ENCODE data around the gene CLN3. TPM values are rescaled to one million over a fixed set of nuclear protein-coding genes. Genes with fewer than 3 reads are reported as not detected.

Gene CLN3
- total and polyA plus RNA-seq, 2 experiments from 2014 or later: 18.1 to 31.4 TPM

DNA sequence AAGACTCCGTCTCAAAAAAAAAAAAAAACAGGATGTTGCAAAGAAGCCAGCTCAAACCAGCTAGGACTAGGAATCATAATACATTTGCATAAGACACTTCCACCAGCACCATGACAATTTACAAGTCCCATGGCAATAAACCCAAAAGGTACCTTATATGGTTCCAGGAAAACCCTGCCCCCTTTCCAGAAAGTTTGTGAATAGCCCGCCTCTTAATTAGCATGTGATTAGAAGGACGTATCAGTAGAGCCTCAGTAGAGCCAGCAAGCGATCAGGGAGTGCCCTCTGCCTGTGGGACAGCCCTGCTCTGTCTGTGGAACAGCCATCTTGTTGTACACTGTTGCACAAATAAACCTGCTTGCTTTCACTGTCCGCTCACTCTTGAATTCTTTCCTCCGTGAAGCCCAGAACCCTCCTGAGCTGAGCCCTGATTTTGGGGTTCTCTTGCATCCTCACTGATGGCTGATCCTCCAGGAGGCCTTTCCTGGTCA, 32.9 kb upstream of the CLN3 start:
- no peak for TF ChIP-seq ZNF331 (CRISPR knock-in tag; IDR thresholded peaks at IDR 0.05; ENCODE audit: low read depth)
- TF ChIP-seq EZH2 (IDR thresholded peaks at IDR 0.05; ENCODE audit: low read depth, unreplicated experiment): no peak
- TF ChIP-seq STAT1 (IDR thresholded peaks at IDR 0.05; ENCODE audit: unreplicated experiment): no peak
- Histone ChIP-seq H3K27me3 (ENCODE audit: insufficient read depth) (no peaks in the 10 kb centered on the region), H2AFZ (no peak overlapping the region), H4K20me1 (replicated peaks; ENCODE audit: insufficient read depth) (no peaks in the 10 kb centered on the region), H3K4me3 (no peak overlapping the region), H3K79me2 (replicated peaks; ENCODE audit: insufficient read depth) (no peaks in the 10 kb centered on the region), H3K36me3 (ENCODE audit: insufficient read depth) (no peaks in the 10 kb centered on the region), H3K27ac (ENCODE audit: low read depth) (no peak overlapping the region), H3K9me2 (ENCODE audit: insufficient read depth) (no peaks in the 10 kb centered on the region), H3K4me2 (no peak overlapping the region), H3F3A (replicated peaks; ENCODE audit: low read depth) (no peaks in the 10 kb centered on the region), H3K4me1 (ENCODE audit: insufficient read depth) (no peaks in the 10 kb centered on the region)
- peaks cover 5% of the 10 kb centered on the region for H3K27me3 Mint-ChIP-seq (ENCODE audit: insufficient read depth, low read depth, poor library complexity)
- no peak for DNase-seq (ENCODE audit: low spot score)
- ATAC-seq: no peak
- H3K4me3 Mint-ChIP-seq: no peak overlapping the region
- H3K9me3 Mint-ChIP-seq: peaks cover 14% of the 10 kb centered on the region; the same call in 1 of the 3 replicates
- H3K36me3 Mint-ChIP-seq (ENCODE audit: low read depth): no peaks in the 10 kb centered on the region
- no peak overlapping the region for H3K27ac Mint-ChIP-seq
- H3K4me1 Mint-ChIP-seq: no peaks in the 10 kb centered on the region

DNA sequence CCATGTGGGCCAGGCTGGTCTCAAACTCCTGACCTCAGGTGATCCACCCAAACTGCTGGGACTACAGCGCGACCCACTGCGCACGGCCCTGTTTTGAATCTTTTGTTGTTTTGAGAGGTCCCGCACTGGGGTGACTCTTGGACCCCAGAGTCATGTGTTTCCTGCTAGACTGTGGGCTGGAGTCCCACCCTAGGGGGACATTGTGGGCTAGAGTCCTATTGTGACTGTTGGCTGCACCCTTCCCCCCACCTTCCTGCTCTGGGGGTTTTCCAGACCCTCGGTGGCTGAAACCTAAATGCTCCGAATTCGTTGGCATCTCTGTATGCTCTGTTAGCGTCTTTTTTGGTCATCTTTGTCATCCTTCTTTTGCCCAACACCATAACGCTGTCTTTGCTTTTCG, 30.9 kb upstream of the CLN3 start:
- H3K27ac ChIP-seq (ENCODE audit: low read depth): no peak overlapping the region
- Mint-ChIP-seq H3K4me1 (no peaks in the 10 kb centered on the region), H3K27ac (no peak overlapping the region), H3K27me3 (ENCODE audit: insufficient read depth, low read depth, poor library complexity) (peaks cover 6% of the 10 kb centered on the region), H3K9me3 (peaks cover 14% of the 10 kb centered on the region; the same call in 1 of the 3 replicates), H3K36me3 (ENCODE audit: low read depth) (no peaks in the 10 kb centered on the region), H3K4me3 (no peak overlapping the region)
- no peaks in the 10 kb centered on the region for H3K36me3 ChIP-seq (ENCODE audit: insufficient read depth)
- DNase-seq (ENCODE audit: low spot score) (no peak), ATAC-seq (no peak)
- no peaks in the 10 kb centered on the region for H4K20me1 ChIP-seq (replicated peaks; ENCODE audit: insufficient read depth)
- H3K4me1 ChIP-seq (ENCODE audit: insufficient read depth): no peaks in the 10 kb centered on the region
- no peak overlapping the region for H2AFZ ChIP-seq
- no peak overlapping the region for H3K4me3 ChIP-seq
- H3F3A ChIP-seq (replicated peaks; ENCODE audit: low read depth): no peaks in the 10 kb centered on the region
- TF ChIP-seq, protein P1, sequence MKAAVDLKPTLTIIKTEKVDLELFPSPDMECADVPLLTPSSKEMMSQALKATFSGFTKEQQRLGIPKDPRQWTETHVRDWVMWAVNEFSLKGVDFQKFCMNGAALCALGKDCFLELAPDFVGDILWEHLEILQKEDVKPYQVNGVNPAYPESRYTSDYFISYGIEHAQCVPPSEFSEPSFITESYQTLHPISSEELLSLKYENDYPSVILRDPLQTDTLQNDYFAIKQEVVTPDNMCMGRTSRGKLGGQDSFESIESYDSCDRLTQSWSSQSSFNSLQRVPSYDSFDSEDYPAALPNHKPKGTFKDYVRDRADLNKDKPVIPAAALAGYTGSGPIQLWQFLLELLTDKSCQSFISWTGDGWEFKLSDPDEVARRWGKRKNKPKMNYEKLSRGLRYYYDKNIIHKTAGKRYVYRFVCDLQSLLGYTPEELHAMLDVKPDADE (IDR thresholded peaks at IDR 0.05): no peak
- TF ChIP-seq, protein P2, sequence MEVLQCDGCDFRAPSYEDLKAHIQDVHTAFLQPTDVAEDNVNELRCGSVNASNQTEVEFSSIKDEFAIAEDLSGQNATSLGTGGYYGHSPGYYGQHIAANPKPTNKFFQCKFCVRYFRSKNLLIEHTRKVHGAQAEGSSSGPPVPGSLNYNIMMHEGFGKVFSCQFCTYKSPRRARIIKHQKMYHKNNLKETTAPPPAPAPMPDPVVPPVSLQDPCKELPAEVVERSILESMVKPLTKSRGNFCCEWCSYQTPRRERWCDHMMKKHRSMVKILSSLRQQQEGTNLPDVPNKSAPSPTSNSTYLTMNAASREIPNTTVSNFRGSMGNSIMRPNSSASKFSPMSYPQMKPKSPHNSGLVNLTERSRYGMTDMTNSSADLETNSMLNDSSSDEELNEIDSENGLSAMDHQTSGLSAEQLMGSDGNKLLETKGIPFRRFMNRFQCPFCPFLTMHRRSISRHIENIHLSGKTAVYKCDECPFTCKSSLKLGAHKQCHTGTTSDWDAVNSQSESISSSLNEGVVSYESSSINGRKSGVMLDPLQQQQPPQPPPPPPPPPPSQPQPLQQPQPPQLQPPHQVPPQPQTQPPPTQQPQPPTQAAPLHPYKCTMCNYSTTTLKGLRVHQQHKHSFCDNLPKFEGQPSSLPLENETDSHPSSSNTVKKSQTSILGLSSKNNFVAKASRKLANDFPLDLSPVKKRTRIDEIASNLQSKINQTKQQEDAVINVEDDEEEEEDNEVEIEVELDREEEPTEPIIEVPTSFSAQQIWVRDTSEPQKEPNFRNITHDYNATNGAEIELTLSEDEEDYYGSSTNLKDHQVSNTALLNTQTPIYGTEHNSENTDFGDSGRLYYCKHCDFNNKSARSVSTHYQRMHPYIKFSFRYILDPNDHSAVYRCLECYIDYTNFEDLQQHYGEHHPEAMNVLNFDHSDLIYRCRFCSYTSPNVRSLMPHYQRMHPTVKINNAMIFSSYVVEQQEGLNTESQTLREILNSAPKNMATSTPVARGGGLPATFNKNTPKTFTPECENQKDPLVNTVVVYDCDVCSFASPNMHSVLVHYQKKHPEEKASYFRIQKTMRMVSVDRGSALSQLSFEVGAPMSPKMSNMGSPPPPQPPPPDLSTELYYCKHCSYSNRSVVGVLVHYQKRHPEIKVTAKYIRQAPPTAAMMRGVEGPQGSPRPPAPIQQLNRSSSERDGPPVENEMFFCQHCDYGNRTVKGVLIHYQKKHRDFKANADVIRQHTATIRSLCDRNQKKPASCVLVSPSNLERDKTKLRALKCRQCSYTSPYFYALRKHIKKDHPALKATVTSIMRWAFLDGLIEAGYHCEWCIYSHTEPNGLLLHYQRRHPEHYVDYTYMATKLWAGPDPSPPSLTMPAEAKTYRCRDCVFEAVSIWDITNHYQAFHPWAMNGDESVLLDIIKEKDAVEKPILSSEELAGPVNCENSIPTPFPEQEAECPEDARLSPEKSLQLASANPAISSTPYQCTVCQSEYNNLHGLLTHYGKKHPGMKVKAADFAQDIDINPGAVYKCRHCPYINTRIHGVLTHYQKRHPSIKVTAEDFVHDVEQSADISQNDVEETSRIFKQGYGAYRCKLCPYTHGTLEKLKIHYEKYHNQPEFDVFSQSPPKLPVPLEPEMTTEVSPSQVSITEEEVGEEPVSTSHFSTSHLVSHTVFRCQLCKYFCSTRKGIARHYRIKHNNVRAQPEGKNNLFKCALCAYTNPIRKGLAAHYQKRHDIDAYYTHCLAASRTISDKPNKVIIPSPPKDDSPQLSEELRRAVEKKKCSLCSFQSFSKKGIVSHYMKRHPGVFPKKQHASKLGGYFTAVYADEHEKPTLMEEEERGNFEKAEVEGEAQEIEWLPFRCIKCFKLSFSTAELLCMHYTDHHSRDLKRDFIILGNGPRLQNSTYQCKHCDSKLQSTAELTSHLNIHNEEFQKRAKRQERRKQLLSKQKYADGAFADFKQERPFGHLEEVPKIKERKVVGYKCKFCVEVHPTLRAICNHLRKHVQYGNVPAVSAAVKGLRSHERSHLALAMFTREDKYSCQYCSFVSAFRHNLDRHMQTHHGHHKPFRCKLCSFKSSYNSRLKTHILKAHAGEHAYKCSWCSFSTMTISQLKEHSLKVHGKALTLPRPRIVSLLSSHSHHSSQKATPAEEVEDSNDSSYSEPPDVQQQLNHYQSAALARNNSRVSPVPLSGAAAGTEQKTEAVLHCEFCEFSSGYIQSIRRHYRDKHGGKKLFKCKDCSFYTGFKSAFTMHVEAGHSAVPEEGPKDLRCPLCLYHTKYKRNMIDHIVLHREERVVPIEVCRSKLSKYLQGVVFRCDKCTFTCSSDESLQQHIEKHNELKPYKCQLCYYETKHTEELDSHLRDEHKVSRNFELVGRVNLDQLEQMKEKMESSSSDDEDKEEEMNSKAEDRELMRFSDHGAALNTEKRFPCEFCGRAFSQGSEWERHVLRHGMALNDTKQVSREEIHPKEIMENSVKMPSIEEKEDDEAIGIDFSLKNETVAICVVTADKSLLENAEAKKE (CRISPR knock-in tag; IDR thresholded peaks at IDR 0.05): no peak
- TF ChIP-seq EZH2 (IDR thresholded peaks at IDR 0.05; ENCODE audit: low read depth, unreplicated experiment): no peak
- no peak for TF ChIP-seq EZH2phosphoT487 (IDR thresholded peaks at IDR 0.05; ENCODE audit: unreplicated experiment)
- no peak for TF ChIP-seq JUNB (IDR thresholded peaks at IDR 0.05; ENCODE audit: unreplicated experiment)
- TF ChIP-seq NANOG (IDR thresholded peaks at IDR 0.05; ENCODE audit: borderline replicate concordance): no peak
- no peak for TF ChIP-seq ZNF114 (CRISPR knock-in tag; IDR thresholded peaks at IDR 0.05)
- TF ChIP-seq, protein P3, sequence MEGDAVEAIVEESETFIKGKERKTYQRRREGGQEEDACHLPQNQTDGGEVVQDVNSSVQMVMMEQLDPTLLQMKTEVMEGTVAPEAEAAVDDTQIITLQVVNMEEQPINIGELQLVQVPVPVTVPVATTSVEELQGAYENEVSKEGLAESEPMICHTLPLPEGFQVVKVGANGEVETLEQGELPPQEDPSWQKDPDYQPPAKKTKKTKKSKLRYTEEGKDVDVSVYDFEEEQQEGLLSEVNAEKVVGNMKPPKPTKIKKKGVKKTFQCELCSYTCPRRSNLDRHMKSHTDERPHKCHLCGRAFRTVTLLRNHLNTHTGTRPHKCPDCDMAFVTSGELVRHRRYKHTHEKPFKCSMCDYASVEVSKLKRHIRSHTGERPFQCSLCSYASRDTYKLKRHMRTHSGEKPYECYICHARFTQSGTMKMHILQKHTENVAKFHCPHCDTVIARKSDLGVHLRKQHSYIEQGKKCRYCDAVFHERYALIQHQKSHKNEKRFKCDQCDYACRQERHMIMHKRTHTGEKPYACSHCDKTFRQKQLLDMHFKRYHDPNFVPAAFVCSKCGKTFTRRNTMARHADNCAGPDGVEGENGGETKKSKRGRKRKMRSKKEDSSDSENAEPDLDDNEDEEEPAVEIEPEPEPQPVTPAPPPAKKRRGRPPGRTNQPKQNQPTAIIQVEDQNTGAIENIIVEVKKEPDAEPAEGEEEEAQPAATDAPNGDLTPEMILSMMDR (conservative IDR thresholded peaks at IDR 0.05; ENCODE audit: low read depth in 2 of 2): no peak
- TF ChIP-seq ZNF331 (CRISPR knock-in tag; IDR thresholded peaks at IDR 0.05; ENCODE audit: low read depth): no peak
- H3K9me2 ChIP-seq (ENCODE audit: insufficient read depth): no peaks in the 10 kb centered on the region
- H3K27me3 ChIP-seq (ENCODE audit: insufficient read depth): no peaks in the 10 kb centered on the region
- H3K79me2 ChIP-seq (replicated peaks; ENCODE audit: insufficient read depth): no peaks in the 10 kb centered on the region
- no peak overlapping the region for H3K4me2 ChIP-seq

Data from GM23338 (cell line).